Heart left ventricle (tissue), 16 donors: Measurements from ENCODE around the gene IGF1R. TPM values are rescaled to one million over a fixed set of nuclear protein-coding genes. Genes with fewer than 3 reads are reported as not detected.

Source experiments
- ATAC-seq, 4 donors: fragments of 200-7000 bp; cut with Tn5 transposase; one replicate each; pipeline ENCODE4 v1.9.1; 2020 to 2022; ENCODE audit warnings: moderate library complexity in 4 of 4, mild to moderate bottlenecking in 3 of 4, moderate number of reproducible peaks in 1 of 4
- DNase-seq, 5 donors: peaks; one replicate each; pipeline ENCODE4 v3.0.0-alpha.2; 2020
- H3K27ac ChIP-seq, 12 donors: fragments of 200-600 bp; sonication (generic) in 4 of 12; one replicate each; pipeline versions ENCODE4 v1.5.0 to v1.8.0; 2016 to 2022; ENCODE audit warnings: mild to moderate bottlenecking in 2 of 12
- H3K27me3 ChIP-seq, 9 donors: fragments of 200-600 bp; sonication (generic) in 2 of 9; one replicate each; pipeline versions ENCODE4 v1.5.1 to v1.8.0; 2016 to 2022; ENCODE audit warnings: mild to moderate bottlenecking in 3 of 9
- H3K36me3 ChIP-seq, 9 donors: fragments of 200-600 bp; sonication (generic) in 2 of 9; one replicate each; pipeline versions ENCODE4 v1.5.0 to v1.8.0; 2018 to 2022; ENCODE audit warnings: mild to moderate bottlenecking in 2 of 9
- H3K4me1 ChIP-seq, 12 donors: fragments of 200-600 bp; sonication (generic) in 4 of 12; one replicate each; pipeline versions ENCODE4 v1.5.0 to v1.8.0; 2016 to 2022; ENCODE audit warnings: mild to moderate bottlenecking in 3 of 12
- H3K4me3 ChIP-seq, 12 donors: fragments of 200-600 bp; sonication (generic) in 4 of 12; one replicate each; pipeline versions ENCODE4 v1.5.0 to v1.8.0; 2017 to 2022; ENCODE audit warnings: mild to moderate bottlenecking in 9 of 12, moderate library complexity in 4 of 12
- H3K9me3 ChIP-seq, 12 donors: fragments of 200-600 bp; sonication (generic) in 4 of 12; one replicate each; pipeline versions ENCODE4 v1.5.0 to v1.8.0; 2016 to 2022; ENCODE audit warnings: mild to moderate bottlenecking in 1 of 12
- POLR2A ChIP-seq, 2 donors: fragments of 450-650 bp; IDR thresholded peaks; one replicate each; pipeline ENCODE4 v1.6.1; 2017; ENCODE audit warnings: antibody characterized with exemption in 2 of 2, mild to moderate bottlenecking in 2 of 2, moderate library complexity in 2 of 2
- WGBS, 4 donors: extraction: QIAGEN DNeasy Blood & Tissue Kit in 2 of 4; methylation state at CpG; one replicate each; pipeline versions ENCODE4 v1.1.5 to v1.1.7; 2013 to 2018; 5-methylcytosine and 5-hydroxymethylcytosine counted together
- intact Hi-C, 10 donors: fragments of 100-400 bp; cut with DNase I; formaldehyde crosslinking; loops; one replicate each; pipeline versions ENCODE4 v1.11.1 to v1.14.2; 2022
- polyA plus RNA-seq, 2 donors: library from polyadenylated mRNA; stranded (reverse); fragments of 200-250 nt; gene quantifications; one replicate each; pipeline ENCODE4 v1.2.3, GENCODE V29; 2013
- total RNA-seq, 9 donors: library from RNA; depleted of rRNA in 2 of 9; stranded (reverse); fragments of >200 nt in 2 of 9; fragmentation: NEBNext Ultra II Directional in 3 of 9; extraction: Animal tissue kit (Norgen Biotek cat#: 25700) in 3 of 9; gene quantifications; one replicate each; pipeline versions ENCODE4 v1.1.0 to v1.2.4, GENCODE V29; 2016 to 2023
- TF ChIP-seq, protein P1 (sequence below), 12 donors: fragments of 200-600 bp; sonication (generic) in 4 of 12; IDR thresholded peaks; one replicate each; pipeline versions ENCODE4 v1.5.0 to v1.8.0; 2018 to 2022; ENCODE audit warnings: antibody characterized with exemption in 12 of 12, mild to moderate bottlenecking in 5 of 12
- donor health status: ischemic (EF 13 %, LVEDD 7.1; RV severe dilation, severe dysfunction).
- donor health status: healthy with polysubstance abuse.
- donor health status: DM: no; HTN: yes; CAD: no.
- donor health status: DM: no; HTN: no; CAD: no.
- donor health status: ischemic (EF 25% LVEDD 6.9; RV normal size, moderate dysfunction).
- donor health status: ischemic (EF 25% LVEDD 5.7; RV mildly dilated, moderate dysfunction).
- donor health status: healthy.
- donor health status: DM: yes; HTN: yes; CAD: no.
- donor health status: ischemic (EF 35%, LVEDD 5.7; RV mildly dilated, moderate dysfunction).
- donor health status: nonischemic (EF 11% LVEDD 7.7; RV severe dilation, severe dysfunction).
- donor health status: DM: yes; HTN: yes; CAD: no.
- donor health status: PGD.
- donor health status: ischemic (EF 29% LVEDD 5.4; RV normal size, mild dysfunction).
- donor health status: nonischemic (EF 23%, LVEDD 6.1; RV moderate dilation, normal function).

IGF1R gene
- total and polyA plus RNA-seq, 11 donors: 7.4 to 93.1 (median 40.5) TPM

- peaks cover 0 to 39% (median 0%) of the 10 kb centered on the region in 9 donors for H3K27me3 ChIP-seq
- H3K9me3 ChIP-seq: no peaks in the 10 kb centered on the region
- no peaks in the 10 kb centered on the region for H3K4me1 ChIP-seq
- H3K27ac ChIP-seq: no peak overlapping the region
- DNase-seq (no peak), ATAC-seq (no peak)
- no peak for TF ChIP-seq POLR2A (IDR thresholded peaks at IDR 0.05)
- TF ChIP-seq, protein P1, sequence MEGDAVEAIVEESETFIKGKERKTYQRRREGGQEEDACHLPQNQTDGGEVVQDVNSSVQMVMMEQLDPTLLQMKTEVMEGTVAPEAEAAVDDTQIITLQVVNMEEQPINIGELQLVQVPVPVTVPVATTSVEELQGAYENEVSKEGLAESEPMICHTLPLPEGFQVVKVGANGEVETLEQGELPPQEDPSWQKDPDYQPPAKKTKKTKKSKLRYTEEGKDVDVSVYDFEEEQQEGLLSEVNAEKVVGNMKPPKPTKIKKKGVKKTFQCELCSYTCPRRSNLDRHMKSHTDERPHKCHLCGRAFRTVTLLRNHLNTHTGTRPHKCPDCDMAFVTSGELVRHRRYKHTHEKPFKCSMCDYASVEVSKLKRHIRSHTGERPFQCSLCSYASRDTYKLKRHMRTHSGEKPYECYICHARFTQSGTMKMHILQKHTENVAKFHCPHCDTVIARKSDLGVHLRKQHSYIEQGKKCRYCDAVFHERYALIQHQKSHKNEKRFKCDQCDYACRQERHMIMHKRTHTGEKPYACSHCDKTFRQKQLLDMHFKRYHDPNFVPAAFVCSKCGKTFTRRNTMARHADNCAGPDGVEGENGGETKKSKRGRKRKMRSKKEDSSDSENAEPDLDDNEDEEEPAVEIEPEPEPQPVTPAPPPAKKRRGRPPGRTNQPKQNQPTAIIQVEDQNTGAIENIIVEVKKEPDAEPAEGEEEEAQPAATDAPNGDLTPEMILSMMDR (IDR thresholded peaks at IDR 0.05): no peak
- intact Hi-C loops: loop anchor here in 2 of 10 donors (5.0 to 10.0 kb wide), 3 partner anchors 101 to 429 kb away; no protein-coding TSS in a partner anchor
- H3K36me3 ChIP-seq: no peaks in the 10 kb centered on the region
- no peak overlapping the region for H3K4me3 ChIP-seq
- WGBS, 4 donors: 55 to 71% (median 58%) methylated on average over 7 of the region's 7 CpGs
Measured at GRCh38 chr15:98635848-98636247, 12.5 kb upstream of the IGF1R start.

GRCh38 chr15:98643115-98643514 is 5.2 kb upstream of the IGF1R start:
- Histone ChIP-seq H3K9me3 (no peaks in the 10 kb centered on the region), H3K4me1 (peaks cover 0 to 7% (median 5%) of the 10 kb centered on the region in 12 donors), H3K36me3 (no peaks in the 10 kb centered on the region), H3K27ac (no peak overlapping the region), H3K4me3 (no peak overlapping the region), H3K27me3 (peaks cover 0 to 55% (median 17%) of the 10 kb centered on the region in 9 donors)
- DNase-seq (no peak), ATAC-seq (no peak)
- intact Hi-C loops: loop anchor here in 2 of 10 donors (10.0 kb wide), 3 partner anchors 118 to 432 kb away; no protein-coding TSS in a partner anchor
- WGBS, 4 donors: 85 to 89% (median 89%) methylated on average over 4 of the region's 4 CpGs
- no peak for TF ChIP-seq POLR2A (IDR thresholded peaks at IDR 0.05)
- TF ChIP-seq, protein P1 (IDR thresholded peaks at IDR 0.05): no peak

GRCh38 chr15:98646546-98647025 is 1.8 kb upstream of the IGF1R start:
- H3K27me3 ChIP-seq: peaks cover 0 to 72% (median 17%) of the 10 kb centered on the region in 9 donors
- no peaks in the 10 kb centered on the region for H3K9me3 ChIP-seq
- intact Hi-C loops: loop anchor here in 7 of 10 donors (2.0 to 10.0 kb wide), 8 partner anchors 122 to 428 kb away; no protein-coding TSS in a partner anchor
- H3K27ac ChIP-seq: peak overlapping the region in 7 of 12 donors; percentile 61 to 97 (median 92)
- TF ChIP-seq, protein P1 (IDR thresholded peaks at IDR 0.05): no peak
- TF ChIP-seq POLR2A (IDR thresholded peaks at IDR 0.05): no peak
- peak overlapping the region; percentile 68 to 93 (median 86) for H3K4me3 ChIP-seq
- 12 to 16% (median 14%) methylated on average over 7 of the region's 7 CpGs for WGBS, 4 donors
- no peaks in the 10 kb centered on the region for H3K36me3 ChIP-seq
- DNase-seq (no peak), ATAC-seq (no peak)
- H3K4me1 ChIP-seq: peaks cover 0 to 21% (median 8%) of the 10 kb centered on the region in 12 donors

GRCh38 chr15:98647026-98647773 is 1.1 kb upstream of the IGF1R start:
- Histone ChIP-seq H3K4me1 (peaks cover 0 to 28% (median 13%) of the 10 kb centered on the region in 12 donors), H3K27me3 (peaks cover 0 to 72% (median 17%) of the 10 kb centered on the region in 9 donors), H3K27ac (peak overlapping the region; percentile 53 to 97 (median 92)), H3K36me3 (no peaks in the 10 kb centered on the region), H3K9me3 (no peaks in the 10 kb centered on the region), H3K4me3 (peak overlapping the region; percentile 68 to 93 (median 86))
- intact Hi-C loops: loop anchor here in 7 of 10 donors (2.0 to 10.0 kb wide), 8 partner anchors 122 to 428 kb away; no protein-coding TSS in a partner anchor
- 0 to 1% (median 1%) methylated on average over 17 to 77 of the region's 77 CpGs for WGBS, 4 donors
- peak; percentile 15 to 65 (median 40) for ATAC-seq
- DNase-seq: peak; percentile 79 to 86 (median 81)
- TF ChIP-seq, protein P1 (IDR thresholded peaks at IDR 0.05): peak in 10 of 12 donors; percentile 45 to 92 (median 68)
- no peak for TF ChIP-seq POLR2A (IDR thresholded peaks at IDR 0.05)
